ENCODE measurements around the gene TNRC6A. TPM values are rescaled to one million over a fixed set of nuclear protein-coding genes. Genes with fewer than 3 reads are reported as not detected.
A peak's percentile ranks its signal among the peaks of the same experiment; 100 is the strongest.
"Not testable (repeated sequence)": the region's sequence is repeated elsewhere in the genome, so short reads cannot be mapped to it uniquely, and the experiment has no call there.

The TNRC6A gene
- total RNA-seq, 2 experiments from 2014 or later = 37.4 to 37.8 TPM

DNA sequence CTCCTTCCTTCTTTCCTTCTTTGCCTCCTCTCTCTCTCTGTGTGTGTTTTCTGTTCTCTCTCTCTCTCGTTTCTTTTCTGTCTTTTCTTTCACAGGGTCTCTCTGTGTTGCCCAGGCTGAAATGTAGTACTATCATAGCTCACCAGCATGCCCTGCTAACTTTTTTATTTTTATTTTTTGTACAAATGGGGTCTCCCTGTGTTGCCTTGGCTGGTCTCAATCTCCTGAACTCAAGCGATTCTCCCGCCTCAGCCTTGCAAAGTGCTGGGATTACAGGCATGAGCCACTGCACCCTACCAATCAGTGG, 117.9 kb downstream of the TNRC6A start:
- Mint-ChIP-seq H3K27ac (no peak overlapping the region), H3K4me1 (peaks cover 23% of the 10 kb centered on the region), H3K4me3 (no peak overlapping the region), H3K27me3 (no peaks in the 10 kb centered on the region), H3K9me3 (no peaks in the 10 kb centered on the region), H3K36me3 (ENCODE audit: low read depth) (no peaks in the 10 kb centered on the region)
- CTCF ChIA-PET = no interaction called here
- POLR2A ChIA-PET = no interaction called here
- DNase-seq = no peak

- H3K27me3 Mint-ChIP-seq = no peaks in the 10 kb centered on the region
- no peaks in the 10 kb centered on the region for H3K9me3 Mint-ChIP-seq
- CTCF ChIA-PET = no interaction called here
- no peak for DNase-seq
- no peaks in the 10 kb centered on the region for H3K36me3 Mint-ChIP-seq (ENCODE audit: low read depth)
- no peak overlapping the region for H3K27ac Mint-ChIP-seq
- POLR2A ChIA-PET = no interaction called here
- H3K4me1 Mint-ChIP-seq = peaks cover 23% of the 10 kb centered on the region
- H3K4me3 Mint-ChIP-seq = no peak overlapping the region
Measured at GRCh38 chr16:24848065-24848464, 118.6 kb downstream of the TNRC6A start.

- CTCF ChIA-PET = no interaction called here
- DNase-seq = no peak
- no peaks in the 10 kb centered on the region for H3K27me3 Mint-ChIP-seq
- H3K27ac Mint-ChIP-seq = no peak overlapping the region
- H3K36me3 Mint-ChIP-seq (ENCODE audit: low read depth) = no peaks in the 10 kb centered on the region
- H3K4me3 Mint-ChIP-seq = no peak overlapping the region
- H3K9me3 Mint-ChIP-seq = no peaks in the 10 kb centered on the region
- peaks cover 19% of the 10 kb centered on the region for H3K4me1 Mint-ChIP-seq
- POLR2A ChIA-PET = no interaction called here
Measured at GRCh38 chr16:24849641-24850040, 120.2 kb downstream of the TNRC6A start.

DNA sequence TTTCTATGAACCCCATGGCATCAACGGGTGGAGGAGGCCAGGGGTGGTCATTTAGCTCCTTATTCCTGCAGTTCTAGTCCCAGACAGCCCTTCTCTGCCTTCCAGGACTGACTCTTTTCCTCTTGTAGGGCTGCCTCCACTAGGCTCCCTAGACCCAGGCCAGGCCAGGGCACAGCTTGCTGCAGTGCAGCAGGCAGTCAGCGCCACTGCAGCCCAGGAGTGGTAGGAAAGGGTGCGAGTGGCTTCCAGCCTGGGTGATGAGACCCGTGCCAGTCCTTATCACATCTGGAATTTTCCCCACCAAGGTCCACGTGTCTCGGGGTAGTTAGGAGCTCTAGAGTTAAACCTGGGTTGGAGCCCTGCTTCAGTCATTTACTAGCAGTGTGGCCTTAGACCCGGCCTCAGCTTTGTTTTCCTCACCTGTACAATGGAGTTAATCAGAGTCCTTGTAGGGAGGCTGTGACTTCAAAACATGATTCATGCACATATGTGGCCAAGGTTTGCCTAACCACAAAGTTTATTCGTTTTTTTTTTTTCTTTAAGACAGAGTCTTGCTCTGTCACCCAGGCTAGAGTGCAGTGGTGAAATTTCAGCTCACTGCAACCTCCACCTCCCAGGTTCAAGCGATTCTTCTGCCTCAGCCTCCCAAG, 121.0 kb downstream of the TNRC6A start:
- peak; percentile 19 for DNase-seq
- Mint-ChIP-seq H3K4me3 (no peak overlapping the region), H3K4me1 (peaks cover 18% of the 10 kb centered on the region), H3K27me3 (no peaks in the 10 kb centered on the region), H3K9me3 (no peaks in the 10 kb centered on the region), H3K27ac (no peak overlapping the region), H3K36me3 (ENCODE audit: low read depth) (no peaks in the 10 kb centered on the region)
- POLR2A ChIA-PET = interaction anchor here (0.6 kb wide), 1 partner anchor 312 kb away, joined by 3 read pairs; no protein-coding TSS in a partner anchor
- CTCF ChIA-PET = no interaction called here

DNA sequence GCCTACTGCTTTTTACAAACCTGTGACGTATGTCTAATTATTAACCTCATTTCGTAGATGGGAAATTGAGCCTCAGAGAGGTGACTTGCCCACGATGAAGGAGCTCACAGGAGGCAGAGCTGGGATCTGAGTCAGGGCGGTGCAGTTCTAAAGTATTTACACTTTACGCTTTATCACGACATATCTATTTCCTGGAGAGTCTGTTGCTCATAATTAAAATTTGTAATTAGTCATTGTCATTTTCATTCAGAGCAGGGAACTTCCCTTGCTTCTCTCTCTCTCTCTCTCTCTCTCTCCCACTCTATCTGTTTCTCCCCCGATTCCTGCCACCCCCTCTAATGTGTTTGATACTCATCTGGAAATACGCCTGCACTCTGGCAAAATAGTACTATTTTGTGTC, 122.2 kb downstream of the TNRC6A start:
- peak; percentile 23 for DNase-seq
- no peaks in the 10 kb centered on the region for H3K27me3 Mint-ChIP-seq
- ChIA-PET CTCF (interaction anchor here (0.6 to 1.2 kb wide), 2 partner anchors 55 to 311 kb away, joined by 3 to 4 read pairs; no protein-coding TSS in a partner anchor), POLR2A (no interaction called here)
- H3K9me3 Mint-ChIP-seq = no peaks in the 10 kb centered on the region
- H3K36me3 Mint-ChIP-seq (ENCODE audit: low read depth) = no peaks in the 10 kb centered on the region
- H3K27ac Mint-ChIP-seq = no peak overlapping the region
- no peak overlapping the region for H3K4me3 Mint-ChIP-seq
- H3K4me1 Mint-ChIP-seq = peaks cover 18% of the 10 kb centered on the region

- Mint-ChIP-seq H3K36me3 (ENCODE audit: low read depth) (no peaks in the 10 kb centered on the region), H3K9me3 (no peaks in the 10 kb centered on the region), H3K4me1 (peaks cover 18% of the 10 kb centered on the region), H3K4me3 (no peak overlapping the region), H3K27ac (no peak overlapping the region), H3K27me3 (no peaks in the 10 kb centered on the region)
- no peak for DNase-seq
- ChIA-PET POLR2A (no interaction called here), CTCF (interaction anchor here (0.6 to 1.2 kb wide), 2 partner anchors 54 to 312 kb away, joined by 3 to 4 read pairs; no protein-coding TSS in a partner anchor)
Measured at GRCh38 chr16:24852281-24852721, 122.8 kb downstream of the TNRC6A start.

- H3K9me3 Mint-ChIP-seq = no peaks in the 10 kb centered on the region
- no peak overlapping the region for H3K4me3 Mint-ChIP-seq
- H3K36me3 Mint-ChIP-seq (ENCODE audit: low read depth) = no peaks in the 10 kb centered on the region
- ChIA-PET POLR2A (no interaction called here), CTCF (no interaction called here)
- no peak for DNase-seq
- peaks cover 18% of the 10 kb centered on the region for H3K4me1 Mint-ChIP-seq
- no peak overlapping the region for H3K27ac Mint-ChIP-seq
- H3K27me3 Mint-ChIP-seq = no peaks in the 10 kb centered on the region
Measured at GRCh38 chr16:24853169-24853824, 123.8 kb downstream of the TNRC6A start.

- CTCF ChIA-PET = no interaction called here
- POLR2A ChIA-PET = no interaction called here
- H3K4me1 Mint-ChIP-seq = peaks cover 18% of the 10 kb centered on the region
- H3K9me3 Mint-ChIP-seq = no peaks in the 10 kb centered on the region
- DNase-seq = no peak
- no peak overlapping the region for H3K27ac Mint-ChIP-seq
- H3K4me3 Mint-ChIP-seq = no peak overlapping the region
- H3K36me3 Mint-ChIP-seq (ENCODE audit: low read depth) = no peaks in the 10 kb centered on the region
- no peaks in the 10 kb centered on the region for H3K27me3 Mint-ChIP-seq
Measured at GRCh38 chr16:24853830-24854229, 124.4 kb downstream of the TNRC6A start.

DNA sequence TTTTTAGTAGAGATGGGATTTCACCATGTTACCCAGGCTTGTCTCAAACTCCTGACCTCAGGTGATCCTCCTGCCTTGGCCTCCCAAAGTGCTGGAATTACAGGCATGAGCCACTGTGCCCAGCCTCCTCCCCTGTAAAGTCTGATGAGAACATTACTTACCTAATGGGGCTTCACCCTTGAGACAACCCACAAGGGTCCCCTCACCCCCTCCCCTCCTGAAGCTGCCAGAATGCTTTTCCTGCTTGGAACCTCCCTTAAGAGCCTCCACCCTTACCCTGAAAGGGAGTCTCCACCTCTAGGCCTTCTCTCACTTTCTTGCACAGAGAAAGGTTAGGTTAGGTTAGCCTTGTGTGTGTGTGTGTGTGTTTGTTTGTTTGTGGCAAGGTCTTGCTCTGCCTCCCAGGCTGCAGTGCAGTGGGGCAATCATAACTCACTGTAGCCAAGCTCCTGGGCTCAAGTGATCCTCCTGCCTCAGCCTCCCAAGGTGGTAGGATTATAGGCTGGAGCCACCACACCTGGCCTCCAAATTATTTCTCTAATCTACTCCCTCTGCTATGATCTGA, 125.2 kb downstream of the TNRC6A start:
- ChIA-PET POLR2A (no interaction called here), CTCF (interaction anchor here (0.6 kb wide), 1 partner anchor 11 kb away, joined by 5 read pairs; no protein-coding TSS in a partner anchor)
- Mint-ChIP-seq H3K27ac (no peak overlapping the region), H3K36me3 (ENCODE audit: low read depth) (no peaks in the 10 kb centered on the region), H3K9me3 (no peaks in the 10 kb centered on the region), H3K27me3 (no peaks in the 10 kb centered on the region), H3K4me1 (peaks cover 18% of the 10 kb centered on the region), H3K4me3 (no peak overlapping the region)
- no peak for DNase-seq

DNA sequence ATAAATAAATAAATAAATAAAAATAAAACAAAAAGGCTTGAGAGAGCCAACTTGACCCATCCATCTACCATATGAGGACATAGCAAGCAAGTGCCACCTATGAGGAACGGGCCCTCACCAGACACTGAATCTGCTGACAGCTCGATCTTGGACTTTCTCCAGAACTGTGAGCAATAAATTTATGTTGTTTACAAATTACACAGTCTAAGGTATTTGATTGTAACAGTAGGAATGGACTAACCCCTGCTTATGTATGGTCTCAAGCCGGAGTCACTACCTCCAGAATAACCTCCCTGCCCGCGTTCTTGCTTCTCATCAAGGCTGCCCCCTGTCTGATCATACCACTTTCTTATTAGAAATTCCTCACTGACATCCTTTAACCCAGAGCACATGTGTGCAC, 126.2 kb downstream of the TNRC6A start:
- DNase-seq = no peak
- Mint-ChIP-seq H3K27ac (no peak overlapping the region), H3K4me1 (peaks cover 11% of the 10 kb centered on the region), H3K9me3 (no peaks in the 10 kb centered on the region), H3K36me3 (ENCODE audit: low read depth) (no peaks in the 10 kb centered on the region), H3K4me3 (no peak overlapping the region), H3K27me3 (no peaks in the 10 kb centered on the region)
- CTCF ChIA-PET = no interaction called here
- POLR2A ChIA-PET = no interaction called here

- H3K4me1 Mint-ChIP-seq; POLR2A ChIA-PET; H3K27ac Mint-ChIP-seq; DNase-seq; H3K9me3 Mint-ChIP-seq; H3K27me3 Mint-ChIP-seq; H3K36me3 Mint-ChIP-seq (ENCODE audit: low read depth); H3K4me3 Mint-ChIP-seq: not testable (repeated sequence)
- CTCF ChIA-PET = interaction anchor here (0.7 to 0.8 kb wide), 2 partner anchors 80 to 1674 kb away, joined by 4 read pairs; no protein-coding TSS in a partner anchor
Measured at GRCh38 chr16:24856871-24857270, 127.4 kb downstream of the TNRC6A start.

DNA sequence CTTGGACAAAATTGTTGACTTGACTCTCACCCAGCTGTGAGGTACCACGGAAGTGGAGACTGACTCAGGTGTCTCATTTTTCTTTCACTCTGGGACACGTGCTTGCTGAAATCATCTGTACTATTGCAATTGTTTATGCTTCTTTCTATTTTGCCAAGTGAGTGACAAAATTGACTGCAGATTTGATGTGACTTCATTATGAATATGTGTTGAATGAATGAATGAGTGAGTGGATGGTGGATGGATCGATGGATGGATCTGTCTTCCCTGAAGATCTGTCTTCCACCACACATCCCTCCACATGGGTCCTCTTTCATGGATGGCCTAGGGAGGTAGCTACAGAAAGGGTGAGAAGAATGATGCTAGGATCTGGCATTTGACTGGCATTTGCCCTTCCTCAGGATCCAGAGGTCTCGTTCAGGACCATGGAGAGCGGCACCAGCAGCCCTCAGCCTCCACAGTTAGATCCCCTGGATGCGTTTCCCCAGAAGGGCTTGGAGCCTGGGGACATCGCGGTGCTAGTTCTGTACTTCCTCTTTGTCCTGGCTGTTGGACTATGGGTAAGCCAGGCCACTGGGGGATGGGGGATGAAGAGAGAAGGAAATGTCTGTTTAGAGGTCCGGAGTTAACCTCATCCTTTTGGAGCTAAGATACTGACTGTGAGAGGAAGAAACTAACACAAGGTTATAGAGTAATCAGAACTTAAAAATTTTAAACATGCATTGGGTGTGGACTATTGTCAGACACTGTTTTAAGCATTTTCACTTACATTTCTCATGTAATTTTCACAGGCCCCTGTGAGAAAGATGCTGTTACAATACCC, 129.0 kb downstream of the TNRC6A start:
- Mint-ChIP-seq H3K9me3 (no peaks in the 10 kb centered on the region), H3K4me1 (no peaks in the 10 kb centered on the region), H3K27me3 (no peaks in the 10 kb centered on the region), H3K27ac (no peak overlapping the region), H3K36me3 (ENCODE audit: low read depth) (no peaks in the 10 kb centered on the region), H3K4me3 (no peak overlapping the region)
- CTCF ChIA-PET = no interaction called here
- peak; percentile 58 for DNase-seq
- POLR2A ChIA-PET = no interaction called here

GRCh38 chr16:24861461-24861860, 132.0 kb downstream of the TNRC6A start:
- Mint-ChIP-seq H3K9me3 (no peaks in the 10 kb centered on the region), H3K4me1 (no peaks in the 10 kb centered on the region), H3K4me3 (no peak overlapping the region), H3K27ac (no peak overlapping the region), H3K27me3 (peaks cover 2% of the 10 kb centered on the region), H3K36me3 (ENCODE audit: low read depth) (no peaks in the 10 kb centered on the region)
- ChIA-PET CTCF (no interaction called here), POLR2A (no interaction called here)
- no peak for DNase-seq
